ENCODE results near the gene CTNNA2.

The CTNNA2 gene

GRCh38 chr2:79793006-79793405, 280.2 kb downstream of the CTNNA2 start:
- DNase-seq, result no peak

GRCh38 chr2:79796641-79797040, 283.8 kb downstream of the CTNNA2 start:
- no peak for DNase-seq

- no peak for DNase-seq
Measured at GRCh38 chr2:79798776-79799175, 285.9 kb downstream of the CTNNA2 start.

- DNase-seq, result no peak
Measured at GRCh38 chr2:79799729-79800128, 286.9 kb downstream of the CTNNA2 start.

GRCh38 chr2:79801082-79801481, 288.2 kb downstream of the CTNNA2 start:
- DNase-seq, result no peak

- no peak for DNase-seq
Measured at GRCh38 chr2:79817288-79817687, 304.4 kb downstream of the CTNNA2 start.

GRCh38 chr2:79820281-79820680, 307.4 kb downstream of the CTNNA2 start:
- no peak for DNase-seq

GRCh38 chr2:79822136-79822535, 309.3 kb downstream of the CTNNA2 start:
- no peak for DNase-seq

GRCh38 chr2:79824086-79824786, 311.4 kb downstream of the CTNNA2 start:
- DNase-seq, result no peak

- DNase-seq, result no peak
Measured at GRCh38 chr2:79827881-79828280, 315.0 kb downstream of the CTNNA2 start.

- DNase-seq, result no peak
Measured at GRCh38 chr2:79830501-79830900, 317.6 kb downstream of the CTNNA2 start.

- DNase-seq, result no peak
Measured at GRCh38 chr2:79831961-79832360, 319.1 kb downstream of the CTNNA2 start.

GRCh38 chr2:79832511-79833234, 319.8 kb downstream of the CTNNA2 start:
- no peak for DNase-seq

GRCh38 chr2:79833235-79833878, 320.5 kb downstream of the CTNNA2 start:
- DNase-seq, result no peak

- DNase-seq, result no peak
Measured at GRCh38 chr2:79835911-79836310, 323.1 kb downstream of the CTNNA2 start.

GRCh38 chr2:79844011-79844410, 331.2 kb downstream of the CTNNA2 start:
- no peak for DNase-seq

- no peak for DNase-seq
Measured at GRCh38 chr2:79846878-79847277, 334.0 kb downstream of the CTNNA2 start.

- DNase-seq, result no peak
Measured at GRCh38 chr2:79849241-79849640, 336.4 kb downstream of the CTNNA2 start.

- DNase-seq, result no peak
Measured at GRCh38 chr2:79849949-79850348, 337.1 kb downstream of the CTNNA2 start.

GRCh38 chr2:79850912-79851311, 338.1 kb downstream of the CTNNA2 start:
- DNase-seq, result no peak

- no peak for DNase-seq
Measured at GRCh38 chr2:79855264-79856006, 342.6 kb downstream of the CTNNA2 start.

- no peak for DNase-seq
Measured at GRCh38 chr2:79857888-79858287, 345.0 kb downstream of the CTNNA2 start.

Data from COR-L47 (cell line).